Measurements from ENCODE around the gene FADD.

DNA sequence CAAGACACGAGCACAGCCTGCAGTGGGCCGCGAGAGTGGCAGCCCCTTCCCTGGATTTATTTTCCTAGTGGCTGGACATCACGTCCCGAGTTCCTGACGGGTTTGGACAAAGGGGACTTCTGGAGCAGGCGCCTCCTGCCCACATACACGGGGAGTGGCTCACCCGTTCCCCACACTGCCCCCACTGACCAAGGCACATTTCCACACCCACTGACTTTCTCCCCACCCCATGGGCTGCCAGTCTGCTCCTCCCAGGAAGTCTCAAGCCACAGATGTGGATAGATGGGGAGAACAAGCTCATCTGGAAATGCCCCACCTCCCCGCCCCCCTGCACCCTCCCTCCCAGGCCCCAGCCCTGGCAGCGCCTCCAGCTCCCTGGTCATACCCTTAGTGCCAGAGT is 34.0 kb upstream of the FADD start:
- TF ChIP-seq POLR2A (IDR thresholded peaks at IDR 0.05; ENCODE audit: low read depth, low read length) (no peak), POLR2AphosphoS5 (IDR thresholded peaks at IDR 0.05; ENCODE audit: insufficient read depth, low read depth, low read length) (no peak), GATA2 (IDR thresholded peaks at IDR 0.05; ENCODE audit: insufficient read depth, insufficient read length, low read depth, low read length) (no peak), JUN (IDR thresholded peaks at IDR 0.05; ENCODE audit: borderline replicate concordance, insufficient read depth, insufficient read length, low read depth) (no peak)
- TF ChIP-seq, protein P1, sequence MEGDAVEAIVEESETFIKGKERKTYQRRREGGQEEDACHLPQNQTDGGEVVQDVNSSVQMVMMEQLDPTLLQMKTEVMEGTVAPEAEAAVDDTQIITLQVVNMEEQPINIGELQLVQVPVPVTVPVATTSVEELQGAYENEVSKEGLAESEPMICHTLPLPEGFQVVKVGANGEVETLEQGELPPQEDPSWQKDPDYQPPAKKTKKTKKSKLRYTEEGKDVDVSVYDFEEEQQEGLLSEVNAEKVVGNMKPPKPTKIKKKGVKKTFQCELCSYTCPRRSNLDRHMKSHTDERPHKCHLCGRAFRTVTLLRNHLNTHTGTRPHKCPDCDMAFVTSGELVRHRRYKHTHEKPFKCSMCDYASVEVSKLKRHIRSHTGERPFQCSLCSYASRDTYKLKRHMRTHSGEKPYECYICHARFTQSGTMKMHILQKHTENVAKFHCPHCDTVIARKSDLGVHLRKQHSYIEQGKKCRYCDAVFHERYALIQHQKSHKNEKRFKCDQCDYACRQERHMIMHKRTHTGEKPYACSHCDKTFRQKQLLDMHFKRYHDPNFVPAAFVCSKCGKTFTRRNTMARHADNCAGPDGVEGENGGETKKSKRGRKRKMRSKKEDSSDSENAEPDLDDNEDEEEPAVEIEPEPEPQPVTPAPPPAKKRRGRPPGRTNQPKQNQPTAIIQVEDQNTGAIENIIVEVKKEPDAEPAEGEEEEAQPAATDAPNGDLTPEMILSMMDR (IDR thresholded peaks at IDR 0.05; ENCODE audit: extremely low read depth in 1 of 2, insufficient read depth in 1 of 2, low read depth in 1 of 2, low read length in 2 of 2), result no peak

All from endothelial cell of umbilical vein (primary cell).